Endothelial cell of umbilical vein (primary cell): ENCODE measurements around the gene RIMS3.

ENCODE experiments used
- EZH2 ChIP-seq: IDR thresholded peaks from 2 replicates; pipeline ENCODE4 v1.6.1; 2012; ENCODE audit warnings: borderline replicate concordance, low read depth, mild to moderate bottlenecking, moderate library complexity, low read length, inconsistent platforms; ENCODE audit not compliant: severe bottlenecking
- GATA2 ChIP-seq: IDR thresholded peaks from 2 replicates; pipeline ENCODE4 v1.7.0; 2011; ENCODE audit warnings: low read depth, mild to moderate bottlenecking, moderate library complexity, mixed read lengths, low read length; ENCODE audit not compliant: insufficient read length, insufficient read depth
- JUN ChIP-seq: IDR thresholded peaks from 2 replicates; pipeline ENCODE4 v1.6.1; 2011; ENCODE audit warnings: borderline replicate concordance, low read depth; ENCODE audit not compliant: insufficient read length, insufficient read depth
- MYC ChIP-seq: IDR thresholded peaks from one replicate; pipeline ENCODE4 v1.6.1; 2011; ENCODE audit warnings: mild to moderate bottlenecking, low read depth, low read length
- POLR2A ChIP-seq: IDR thresholded peaks from 2 replicates; pipeline ENCODE4 v1.6.1; 2012; ENCODE audit warnings: low read depth, mild to moderate bottlenecking, control low read depth, low read length
- POLR2AphosphoS5 ChIP-seq: IDR thresholded peaks from 2 replicates; pipeline ENCODE4 v1.6.1; 2012; ENCODE audit warnings: low read depth, mild to moderate bottlenecking, control low read depth, low read length, moderate library complexity; ENCODE audit not compliant: insufficient read depth
- TF ChIP-seq, protein P1 (sequence below), 2 donors: IDR thresholded peaks; 1 replicate in 1 of 2; 2 replicates in 1 of 2; pipeline ENCODE4 v1.5.1; 2011; ENCODE audit warnings: low read length in 2 of 2, mild to moderate bottlenecking in 2 of 2, moderate library complexity in 2 of 2, control low read depth in 1 of 2, inconsistent platforms in 1 of 2, low read depth in 1 of 2; ENCODE audit not compliant: insufficient read depth in 1 of 2; ENCODE audit errors: extremely low read depth in 1 of 2

DNA sequence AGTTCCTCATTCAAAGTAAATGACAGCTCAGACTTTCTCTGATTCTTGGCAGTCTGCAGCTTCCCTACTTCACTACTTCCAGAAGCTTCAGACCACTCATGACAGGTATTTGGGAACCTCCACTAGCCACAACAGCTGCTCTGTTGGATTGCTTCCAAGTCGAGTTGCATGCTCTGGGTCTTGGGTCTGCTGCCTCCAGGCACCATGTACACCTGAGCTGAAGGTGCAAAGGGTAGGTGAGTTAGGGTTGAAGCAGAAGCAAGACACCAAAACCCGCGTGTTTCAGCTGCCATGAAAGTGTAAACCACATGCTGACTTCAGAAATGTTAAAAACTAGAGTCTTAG, 71.3 kb downstream of the RIMS3 start:
- TF ChIP-seq, protein P1, sequence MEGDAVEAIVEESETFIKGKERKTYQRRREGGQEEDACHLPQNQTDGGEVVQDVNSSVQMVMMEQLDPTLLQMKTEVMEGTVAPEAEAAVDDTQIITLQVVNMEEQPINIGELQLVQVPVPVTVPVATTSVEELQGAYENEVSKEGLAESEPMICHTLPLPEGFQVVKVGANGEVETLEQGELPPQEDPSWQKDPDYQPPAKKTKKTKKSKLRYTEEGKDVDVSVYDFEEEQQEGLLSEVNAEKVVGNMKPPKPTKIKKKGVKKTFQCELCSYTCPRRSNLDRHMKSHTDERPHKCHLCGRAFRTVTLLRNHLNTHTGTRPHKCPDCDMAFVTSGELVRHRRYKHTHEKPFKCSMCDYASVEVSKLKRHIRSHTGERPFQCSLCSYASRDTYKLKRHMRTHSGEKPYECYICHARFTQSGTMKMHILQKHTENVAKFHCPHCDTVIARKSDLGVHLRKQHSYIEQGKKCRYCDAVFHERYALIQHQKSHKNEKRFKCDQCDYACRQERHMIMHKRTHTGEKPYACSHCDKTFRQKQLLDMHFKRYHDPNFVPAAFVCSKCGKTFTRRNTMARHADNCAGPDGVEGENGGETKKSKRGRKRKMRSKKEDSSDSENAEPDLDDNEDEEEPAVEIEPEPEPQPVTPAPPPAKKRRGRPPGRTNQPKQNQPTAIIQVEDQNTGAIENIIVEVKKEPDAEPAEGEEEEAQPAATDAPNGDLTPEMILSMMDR (IDR thresholded peaks at IDR 0.05; ENCODE audit: extremely low read depth in 1 of 2, insufficient read depth in 1 of 2, low read depth in 1 of 2, low read length in 2 of 2) = no peak
- TF ChIP-seq POLR2A = no peak
- TF ChIP-seq JUN = no peak
- TF ChIP-seq EZH2 = no peak
- no peak for TF ChIP-seq POLR2AphosphoS5
- no peak for TF ChIP-seq MYC
- TF ChIP-seq GATA2 = no peak
